HepG2 (cell line): Measurements from ENCODE around the gene AP3D1. TPM values are rescaled to one million over a fixed set of nuclear protein-coding genes. Genes with fewer than 3 reads are reported as not detected.

ENCODE experiments used
- ADNP ChIP-seq: sonication (generic); formaldehyde crosslinking; IDR thresholded peaks from 2 replicates; pipeline ENCODE4 v1.4.0; 2020; ENCODE audit warnings: missing genetic modification reagents
- FOXM1 ChIP-seq: sonication (generic); formaldehyde crosslinking; IDR thresholded peaks from 2 replicates; pipeline ENCODE4 v1.5.0; 2020; ENCODE audit warnings: missing genetic modification reagents
- GABPB1 ChIP-seq: IDR thresholded peaks from 2 replicates; pipeline ENCODE4 v1.6.1; 2016; ENCODE audit warnings: mild to moderate bottlenecking, missing genetic modification reagents, moderate library complexity, missing compliant biosample characterization
- RCOR2 ChIP-seq: IDR thresholded peaks from 2 replicates; pipeline ENCODE4 v1.6.1; 2016; ENCODE audit warnings: missing biosample characterization, missing genetic modification reagents
- SNAPC2 ChIP-seq: sonication (generic); formaldehyde crosslinking; IDR thresholded peaks from 2 replicates; pipeline ENCODE4 v1.8.1; 2022; ENCODE audit warnings: mild to moderate bottlenecking, missing genetic modification reagents
- TEAD3 ChIP-seq: optimal IDR thresholded peaks from 2 replicates; pipeline ENCODE3; 2016; ENCODE audit warnings: borderline replicate concordance
- ZBTB42 ChIP-seq: sonication (generic); formaldehyde crosslinking; IDR thresholded peaks from 2 replicates; pipeline ENCODE4 v1.5.0; 2020; ENCODE audit warnings: mild to moderate bottlenecking, missing genetic modification reagents
- ZEB1 ChIP-seq: IDR thresholded peaks from 2 replicates; pipeline ENCODE4 v1.6.1; 2012; ENCODE audit warnings: mild to moderate bottlenecking, low read depth, inconsistent platforms; ENCODE audit not compliant: insufficient replicate concordance
- ZFP1 ChIP-seq: IDR thresholded peaks from 2 replicates; pipeline ENCODE4 v1.6.1; 2016
- ZFP90 ChIP-seq: sonication (generic); formaldehyde crosslinking; IDR thresholded peaks from 2 replicates; pipeline ENCODE4 v1.8.0; 2022; ENCODE audit warnings: missing genetic modification reagents, mild to moderate bottlenecking, inconsistent platforms, borderline replicate concordance
- ZMYM2 ChIP-seq: sonication (generic); formaldehyde crosslinking; IDR thresholded peaks from 2 replicates; pipeline ENCODE4 v1.8.0; 2022; ENCODE audit warnings: mild to moderate bottlenecking, missing genetic modification reagents
- ZNF232 ChIP-seq: sonication (generic); formaldehyde crosslinking; IDR thresholded peaks from 2 replicates; pipeline ENCODE4 v1.4.0; 2020; ENCODE audit warnings: missing genetic modification reagents, borderline replicate concordance
- ZNF329 ChIP-seq: sonication (generic); formaldehyde crosslinking; IDR thresholded peaks from 2 replicates; pipeline ENCODE4 v1.9.0; 2021; ENCODE audit warnings: low read depth, mild to moderate bottlenecking, missing genetic modification reagents
- ZNF33B ChIP-seq: sonication (generic); formaldehyde crosslinking; IDR thresholded peaks from 2 replicates; pipeline ENCODE4 v1.5.1; 2020; ENCODE audit warnings: mild to moderate bottlenecking, missing genetic modification reagents
- ZNF496 ChIP-seq: sonication (generic); formaldehyde crosslinking; IDR thresholded peaks from 2 replicates; pipeline ENCODE4 v1.8.1; 2023; ENCODE audit warnings: mild to moderate bottlenecking, moderate library complexity, missing genetic modification reagents; ENCODE audit not compliant: insufficient replicate concordance
- ZNF660 ChIP-seq: sonication (generic); formaldehyde crosslinking; IDR thresholded peaks from 2 replicates; pipeline ENCODE4 v1.5.1; 2020; ENCODE audit warnings: mild to moderate bottlenecking, low read depth, missing genetic modification reagents, borderline replicate concordance
- ZSCAN25 ChIP-seq: sonication (generic); formaldehyde crosslinking; IDR thresholded peaks from 2 replicates; pipeline ENCODE4 v1.8.0; 2022; ENCODE audit warnings: mild to moderate bottlenecking, missing genetic modification reagents
- polyA plus RNA-seq, 8 experiments: library from polyadenylated mRNA; depleted of rRNA in 3 of 8; stranded (reverse) in 7 of 8; unstranded in 1 of 8; fragments of >200 nt; fragmentation: Illumina TruSeq in 4 of 8; extraction: Trizol in 4 of 8; gene quantifications; 2 replicates each; pipeline versions ENCODE4 v1.2.1 to v1.2.3, GENCODE V29; 2011 to 2016; ENCODE audit warnings: low read depth in 4 of 8, missing spikeins in 1 of 8, mixed read lengths in 1 of 8; ENCODE audit not compliant: insufficient read depth in 1 of 8
- total RNA-seq, 5 experiments: library from RNA; depleted of rRNA; stranded (reverse); fragments of >200 nt; fragmentation: Illumina TruSeq; extraction: Trizol; gene quantifications; 2 replicates each; pipeline ENCODE4 v1.2.3, GENCODE V29; 2016; ENCODE audit warnings: low read depth in 1 of 5
- TF ChIP-seq, protein P1 (sequence below): sonication (generic); formaldehyde crosslinking; IDR thresholded peaks from 2 replicates; pipeline ENCODE4 v1.5.0; 2020; ENCODE audit warnings: missing genetic modification reagents
- TF ChIP-seq, protein P2 (sequence below): sonication (generic); formaldehyde crosslinking; IDR thresholded peaks from 2 replicates; pipeline ENCODE4 v1.8.1; 2022; ENCODE audit warnings: mild to moderate bottlenecking, missing genetic modification reagents
- TF ChIP-seq, protein P3 (sequence below): sonication (generic); formaldehyde crosslinking; IDR thresholded peaks from 2 replicates; pipeline ENCODE4 v1.4.0; 2020; ENCODE audit warnings: mild to moderate bottlenecking, missing genetic modification reagents
- TF ChIP-seq, protein P4 (sequence below): sonication (generic); formaldehyde crosslinking; IDR thresholded peaks from 2 replicates; pipeline ENCODE4 v1.9.0; 2021; ENCODE audit warnings: missing genetic modification reagents, borderline replicate concordance
- TF ChIP-seq, protein P5 (sequence below): sonication (generic); formaldehyde crosslinking; IDR thresholded peaks from 2 replicates; pipeline ENCODE4 v1.5.0; 2020; ENCODE audit warnings: missing genetic modification reagents, mild to moderate bottlenecking, borderline replicate concordance

The AP3D1 gene
- total and polyA plus RNA-seq, 2 of the 13 experiments (the other 11 are each of a cell fraction or from before 2014, with no cell fraction given) = 68.0 to 82.6 TPM

DNA sequence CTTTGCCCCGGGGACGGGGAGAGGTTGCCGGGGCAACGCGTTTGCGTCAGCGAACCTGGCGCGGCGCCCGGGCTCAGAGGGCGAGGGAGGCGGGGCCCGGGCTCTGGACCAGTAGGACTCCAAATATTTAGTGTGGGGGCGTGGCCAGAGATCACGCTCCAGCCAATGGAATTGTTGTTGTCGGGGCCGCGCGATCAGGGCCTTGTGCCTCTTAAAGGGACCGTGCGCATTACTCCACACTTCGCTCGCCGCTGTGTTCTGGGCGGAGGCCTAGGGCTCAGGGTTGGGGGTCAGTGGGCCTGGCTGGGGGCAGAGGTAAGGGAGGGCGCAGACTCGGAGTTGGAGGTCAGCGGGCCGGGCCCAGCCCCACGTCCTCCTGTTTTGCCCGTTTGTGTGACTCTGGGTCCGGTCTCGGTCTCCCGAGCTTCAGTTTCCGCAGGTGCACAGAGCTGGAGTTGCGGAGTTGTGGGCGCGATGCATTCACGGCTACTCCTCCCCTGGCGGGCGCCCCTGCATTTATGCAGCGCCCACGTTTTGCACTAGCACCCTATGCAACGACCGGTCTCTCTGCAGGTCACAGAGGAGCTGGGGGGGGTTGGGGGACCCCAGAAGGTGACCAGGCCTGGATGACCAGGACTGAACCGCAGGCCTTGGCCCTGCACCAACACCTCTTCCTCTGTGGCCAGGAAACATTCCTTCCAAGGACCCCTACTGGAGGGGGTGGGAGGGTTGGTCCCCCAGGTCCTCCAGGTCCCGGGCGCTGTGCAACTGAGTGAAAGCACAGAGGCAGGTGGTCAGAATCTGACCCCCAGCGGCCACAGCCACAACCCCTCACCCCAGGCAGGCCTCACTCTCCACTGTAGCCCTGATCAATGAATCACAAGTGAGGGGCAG is 89.6 kb downstream of the AP3D1 start (continued):
- TF ChIP-seq, protein P1, sequence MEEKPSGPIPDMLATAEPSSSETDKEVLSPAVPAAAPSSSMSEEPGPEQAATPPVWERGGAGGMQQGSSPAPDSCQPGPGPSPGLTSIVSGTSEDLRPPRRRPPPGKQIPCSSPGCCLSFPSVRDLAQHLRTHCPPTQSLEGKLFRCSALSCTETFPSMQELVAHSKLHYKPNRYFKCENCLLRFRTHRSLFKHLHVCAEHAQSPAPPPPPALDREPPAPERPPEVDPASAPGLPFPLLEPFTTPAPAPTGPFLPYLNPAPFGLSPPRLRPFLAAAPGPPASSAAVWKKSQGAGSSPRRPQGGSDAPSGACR (CRISPR knock-in tag) = no peak
- TF ChIP-seq, protein P2, sequence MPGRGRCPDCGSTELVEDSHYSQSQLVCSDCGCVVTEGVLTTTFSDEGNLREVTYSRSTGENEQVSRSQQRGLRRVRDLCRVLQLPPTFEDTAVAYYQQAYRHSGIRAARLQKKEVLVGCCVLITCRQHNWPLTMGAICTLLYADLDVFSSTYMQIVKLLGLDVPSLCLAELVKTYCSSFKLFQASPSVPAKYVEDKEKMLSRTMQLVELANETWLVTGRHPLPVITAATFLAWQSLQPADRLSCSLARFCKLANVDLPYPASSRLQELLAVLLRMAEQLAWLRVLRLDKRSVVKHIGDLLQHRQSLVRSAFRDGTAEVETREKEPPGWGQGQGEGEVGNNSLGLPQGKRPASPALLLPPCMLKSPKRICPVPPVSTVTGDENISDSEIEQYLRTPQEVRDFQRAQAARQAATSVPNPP (CRISPR knock-in tag) = no peak
- TF ChIP-seq, protein P3, sequence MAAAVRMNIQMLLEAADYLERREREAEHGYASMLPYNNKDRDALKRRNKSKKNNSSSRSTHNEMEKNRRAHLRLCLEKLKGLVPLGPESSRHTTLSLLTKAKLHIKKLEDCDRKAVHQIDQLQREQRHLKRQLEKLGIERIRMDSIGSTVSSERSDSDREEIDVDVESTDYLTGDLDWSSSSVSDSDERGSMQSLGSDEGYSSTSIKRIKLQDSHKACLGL (CRISPR knock-in tag) = 0 out of 2 replicates have a peak, but pooled peaks have one; percentile 57
- no peak; the same call in 1 of the 2 replicates for TF ChIP-seq ZSCAN25 (CRISPR knock-in tag)
- no peak for TF ChIP-seq ZNF329 (CRISPR knock-in tag)
- TF ChIP-seq ZMYM2 (CRISPR knock-in tag) = no peak
- TF ChIP-seq ZBTB42 = peak; percentile 81
- TF ChIP-seq, protein P4, sequence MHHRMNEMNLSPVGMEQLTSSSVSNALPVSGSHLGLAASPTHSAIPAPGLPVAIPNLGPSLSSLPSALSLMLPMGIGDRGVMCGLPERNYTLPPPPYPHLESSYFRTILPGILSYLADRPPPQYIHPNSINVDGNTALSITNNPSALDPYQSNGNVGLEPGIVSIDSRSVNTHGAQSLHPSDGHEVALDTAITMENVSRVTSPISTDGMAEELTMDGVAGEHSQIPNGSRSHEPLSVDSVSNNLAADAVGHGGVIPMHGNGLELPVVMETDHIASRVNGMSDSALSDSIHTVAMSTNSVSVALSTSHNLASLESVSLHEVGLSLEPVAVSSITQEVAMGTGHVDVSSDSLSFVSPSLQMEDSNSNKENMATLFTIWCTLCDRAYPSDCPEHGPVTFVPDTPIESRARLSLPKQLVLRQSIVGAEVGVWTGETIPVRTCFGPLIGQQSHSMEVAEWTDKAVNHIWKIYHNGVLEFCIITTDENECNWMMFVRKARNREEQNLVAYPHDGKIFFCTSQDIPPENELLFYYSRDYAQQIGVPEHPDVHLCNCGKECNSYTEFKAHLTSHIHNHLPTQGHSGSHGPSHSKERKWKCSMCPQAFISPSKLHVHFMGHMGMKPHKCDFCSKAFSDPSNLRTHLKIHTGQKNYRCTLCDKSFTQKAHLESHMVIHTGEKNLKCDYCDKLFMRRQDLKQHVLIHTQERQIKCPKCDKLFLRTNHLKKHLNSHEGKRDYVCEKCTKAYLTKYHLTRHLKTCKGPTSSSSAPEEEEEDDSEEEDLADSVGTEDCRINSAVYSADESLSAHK = no peak
- TF ChIP-seq SNAPC2 (CRISPR knock-in tag) = 0 out of 2 replicates have a peak, but pooled peaks have one; percentile 61
- TF ChIP-seq ZNF496 (CRISPR knock-in tag) = no peak
- TF ChIP-seq ZNF33B (CRISPR knock-in tag) = no peak
- TF ChIP-seq ZFP1 (CRISPR knock-in tag) = no peak
- peak; percentile 8; the same call in 1 of the 2 replicates for TF ChIP-seq GABPB1 (CRISPR knock-in tag)
- TF ChIP-seq ZNF232 (CRISPR knock-in tag) = no peak
- no peak for TF ChIP-seq FOXM1 (CRISPR knock-in tag)
- TF ChIP-seq, protein P5, sequence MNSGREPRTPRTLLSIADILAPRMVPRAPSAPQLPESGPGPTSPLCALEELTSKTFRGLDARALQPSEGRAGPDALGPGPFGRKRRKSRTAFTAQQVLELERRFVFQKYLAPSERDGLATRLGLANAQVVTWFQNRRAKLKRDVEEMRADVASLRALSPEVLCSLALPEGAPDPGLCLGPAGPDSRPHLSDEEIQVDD (CRISPR knock-in tag) = no peak
- TF ChIP-seq ZFP90 (CRISPR knock-in tag) = peak; percentile 69; the same call in 1 of the 2 replicates
- peak; percentile 9 for TF ChIP-seq TEAD3 (CRISPR knock-in tag)
- TF ChIP-seq ADNP (CRISPR knock-in tag) = no peak; the same call in 1 of the 2 replicates
- TF ChIP-seq ZNF660 (CRISPR knock-in tag) = no peak
- 0 out of 2 replicates have a peak, but pooled peaks have one; percentile 18 for TF ChIP-seq RCOR2 (CRISPR knock-in tag)
- no peak for TF ChIP-seq ZEB1
